Activated CD8-positive, alpha-beta memory T cell treated with anti-CD3 and anti-CD28 coated beads for 36 hours (primary cell): ENCODE results near the gene MACROD2. TPM values are rescaled to one million over a fixed set of nuclear protein-coding genes. Genes with fewer than 3 reads are reported as not detected.

Experiments used
- CTCF ChIA-PET: fragments of 350-600 bp; sonication (Branson Sonifier 250); formaldehyde crosslinking; loops from one replicate; lab custom pipeline; 2021; ENCODE audit warnings: antibody characterized with exemption; lab: Charles Lee
- POLR2A ChIA-PET: fragments of 350-600 bp; sonication (Branson Sonifier 250); formaldehyde crosslinking; loops from one replicate; lab custom pipeline; 2021; ENCODE audit warnings: antibody characterized with exemption; lab: Charles Lee
- total RNA-seq, 2 experiments: library from RNA; stranded (reverse); gene quantifications; one replicate each; pipeline ENCODE4 v1.2.3, GENCODE V29; 2021

The MACROD2 gene
- total RNA-seq, 2 experiments from 2014 or later, result not detected

DNA sequence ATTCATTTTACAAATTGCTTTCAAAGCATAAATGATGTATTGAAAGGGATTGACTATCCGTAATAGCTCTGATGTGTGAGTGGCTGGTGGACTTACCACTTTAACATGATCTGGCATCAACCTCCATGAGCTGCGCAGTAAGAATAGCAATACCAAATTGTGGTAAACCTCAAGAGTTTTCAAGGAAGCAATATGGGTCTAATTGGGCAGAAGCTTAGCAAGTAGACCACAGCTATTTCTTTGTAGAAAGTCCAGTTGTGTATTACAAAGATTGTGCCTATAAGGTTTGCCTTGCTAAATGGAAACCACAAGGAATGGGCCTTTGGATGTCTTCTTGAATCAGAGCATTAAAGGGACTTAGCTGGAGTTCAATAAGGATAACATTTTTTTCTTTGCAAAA lies 1841.3 kb downstream of the MACROD2 start:
- ChIA-PET POLR2A (no interaction called here), CTCF (no interaction called here)

- ChIA-PET CTCF (no interaction called here), POLR2A (no interaction called here)
These were observed 1842.2 kb downstream of the MACROD2 start for GRCh38 chr20:15837563-15837962.

GRCh38 chr20:15838466-15838865 lies 1843.2 kb downstream of the MACROD2 start:
- ChIA-PET CTCF (no interaction called here), POLR2A (no interaction called here)

GRCh38 chr20:15840636-15841301 lies 1845.5 kb downstream of the MACROD2 start:
- ChIA-PET CTCF (no interaction called here), POLR2A (no interaction called here)

GRCh38 chr20:15842872-15843271 lies 1847.6 kb downstream of the MACROD2 start:
- CTCF ChIA-PET, result no interaction called here

GRCh38 chr20:15843777-15844176 lies 1848.5 kb downstream of the MACROD2 start:
- CTCF ChIA-PET, result no interaction called here
- POLR2A ChIA-PET, result no interaction called here

More at GRCh38 chr20:15842872-15843271, 1847.6 kb downstream of the MACROD2 start:
- POLR2A ChIA-PET, result no interaction called here

GRCh38 chr20:15847196-15847784 lies 1852.0 kb downstream of the MACROD2 start:
- ChIA-PET POLR2A (no interaction called here), CTCF (no interaction called here)

GRCh38 chr20:15848126-15848525 lies 1852.8 kb downstream of the MACROD2 start:
- ChIA-PET POLR2A (no interaction called here), CTCF (no interaction called here)

DNA sequence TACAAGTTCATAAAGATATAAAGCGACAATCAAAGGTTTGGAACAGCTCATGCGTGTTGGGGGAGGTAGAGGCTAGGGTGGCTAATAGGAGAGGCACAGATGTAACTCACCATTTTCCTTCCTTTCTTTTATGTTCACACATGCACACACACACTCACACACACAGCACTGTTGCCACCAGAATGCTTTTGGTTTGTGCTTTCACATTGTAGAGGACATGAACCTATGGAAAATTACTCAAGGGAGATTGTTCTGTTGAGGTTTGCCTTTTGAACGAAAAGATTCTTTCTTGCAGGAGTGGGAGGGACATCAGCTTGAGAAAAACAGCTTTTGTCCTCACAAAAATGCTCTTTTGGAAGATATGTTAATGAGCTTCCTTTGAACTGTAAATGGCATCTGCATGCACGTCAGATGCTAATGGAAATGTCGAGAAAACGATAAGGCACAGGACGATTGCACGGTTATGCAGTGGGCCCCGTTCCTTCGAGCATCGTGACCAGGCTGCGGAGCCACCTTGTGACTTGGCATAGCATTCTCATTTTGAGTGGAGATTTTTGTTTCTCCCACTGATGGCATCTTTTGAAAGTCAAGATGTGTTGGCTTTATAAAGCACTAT lies 1853.8 kb downstream of the MACROD2 start:
- POLR2A ChIA-PET, result no interaction called here
- CTCF ChIA-PET, result interaction anchor here (1.0 kb wide), 1 partner anchor 24 kb away, joined by 3 read pairs; no protein-coding TSS in a partner anchor

- CTCF ChIA-PET, result no interaction called here
- POLR2A ChIA-PET, result no interaction called here
These were observed 1856.4 kb downstream of the MACROD2 start for GRCh38 chr20:15851576-15852215.

GRCh38 chr20:15854911-15855310 lies 1859.6 kb downstream of the MACROD2 start:
- CTCF ChIA-PET, result no interaction called here
- POLR2A ChIA-PET, result no interaction called here

- CTCF ChIA-PET, result no interaction called here
- POLR2A ChIA-PET, result no interaction called here
These were observed 1862.0 kb downstream of the MACROD2 start for GRCh38 chr20:15857173-15857784.

- CTCF ChIA-PET, result no interaction called here
- POLR2A ChIA-PET, result no interaction called here
These were observed 1863.7 kb downstream of the MACROD2 start for GRCh38 chr20:15859061-15859460.

GRCh38 chr20:15860850-15861249 lies 1865.5 kb downstream of the MACROD2 start:
- CTCF ChIA-PET, result no interaction called here
- POLR2A ChIA-PET, result no interaction called here

- ChIA-PET POLR2A (no interaction called here), CTCF (no interaction called here)
These were observed 1866.9 kb downstream of the MACROD2 start for GRCh38 chr20:15862178-15862577.

GRCh38 chr20:15863735-15864134 lies 1868.4 kb downstream of the MACROD2 start:
- ChIA-PET CTCF (no interaction called here), POLR2A (no interaction called here)

DNA sequence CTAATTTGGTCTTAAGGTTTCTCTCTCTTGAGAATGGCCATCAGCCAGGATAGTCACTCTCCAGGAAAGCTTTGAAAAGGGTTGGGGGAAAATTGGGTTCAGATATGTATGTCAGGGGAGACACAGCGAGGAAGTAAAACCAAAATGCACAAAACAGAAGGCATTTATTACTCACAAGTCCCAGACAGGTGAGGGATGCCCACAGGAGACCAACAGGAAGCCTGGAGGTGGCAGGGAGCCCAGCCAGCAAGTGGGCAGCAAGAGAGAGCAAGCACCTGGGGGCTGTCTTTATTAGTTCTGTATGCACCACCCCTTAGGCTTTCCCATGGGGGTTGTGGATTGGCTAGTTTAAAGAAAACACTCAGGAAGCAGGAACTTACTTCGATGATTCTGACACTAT lies 1870.2 kb downstream of the MACROD2 start:
- ChIA-PET CTCF (no interaction called here), POLR2A (no interaction called here)

- ChIA-PET POLR2A (no interaction called here), CTCF (no interaction called here)
These were observed 1871.8 kb downstream of the MACROD2 start for GRCh38 chr20:15866916-15867730.

DNA sequence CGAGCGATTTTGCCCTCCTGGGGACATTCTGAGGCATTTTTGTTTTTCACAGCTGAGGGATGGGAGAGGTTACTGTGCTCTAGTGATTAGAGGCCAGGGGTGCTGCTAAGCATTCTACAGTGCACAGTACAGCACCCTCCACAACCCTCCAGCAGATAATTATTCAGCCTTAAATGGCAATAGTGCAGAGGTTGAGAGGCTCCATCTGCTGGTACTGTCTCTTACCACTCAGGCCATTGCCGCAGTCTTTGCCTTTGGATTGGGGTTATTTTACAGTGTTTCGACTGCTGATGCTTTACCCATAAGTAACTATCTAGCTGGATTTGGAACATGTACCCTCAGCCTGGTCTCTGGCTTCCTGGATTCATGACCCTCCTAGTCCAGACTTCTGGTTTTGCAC lies 1872.6 kb downstream of the MACROD2 start:
- ChIA-PET POLR2A (no interaction called here), CTCF (no interaction called here)
